T-helper 1 cell (primary cell): Measurements from ENCODE around the gene COL23A1.
A peak's percentile ranks its signal among the peaks of the same experiment; 100 is the strongest.

Experiments
- DNase-seq, 5 donors: peaks; one replicate each; pipeline ENCODE4 v3.0.0-alpha.2; 2012 to 2020

COL23A1 gene

GRCh38 chr5:178292826-178293205 is 297.4 kb downstream of the COL23A1 start:
- no peak for DNase-seq

- DNase-seq = peak in 1 of 5 donors; percentile 2
Observed at GRCh38 chr5:178291969-178292825, 298.0 kb downstream of the COL23A1 start.

- no peak for DNase-seq
Observed at GRCh38 chr5:178291161-178291561, 299.0 kb downstream of the COL23A1 start.

GRCh38 chr5:178290376-178290775 is 299.8 kb downstream of the COL23A1 start:
- no peak for DNase-seq

- no peak for DNase-seq
Observed at GRCh38 chr5:178289438-178289837, 300.8 kb downstream of the COL23A1 start.

- no peak for DNase-seq
Observed at GRCh38 chr5:178288401-178289368, 301.5 kb downstream of the COL23A1 start.

- no peak for DNase-seq
Observed at GRCh38 chr5:178287791-178288105, 302.4 kb downstream of the COL23A1 start.

- no peak for DNase-seq
Observed at GRCh38 chr5:178287091-178287790, 303.0 kb downstream of the COL23A1 start.

GRCh38 chr5:178286226-178287090 is 303.7 kb downstream of the COL23A1 start:
- DNase-seq = no peak

GRCh38 chr5:178285399-178286225 is 304.6 kb downstream of the COL23A1 start:
- no peak for DNase-seq

- DNase-seq = no peak
Observed at GRCh38 chr5:178284996-178285395, 305.2 kb downstream of the COL23A1 start.

- no peak for DNase-seq
Observed at GRCh38 chr5:178284093-178284675, 306.0 kb downstream of the COL23A1 start.

- DNase-seq = no peak
Observed at GRCh38 chr5:178283520-178283919, 306.7 kb downstream of the COL23A1 start.

GRCh38 chr5:178282391-178282790 is 307.8 kb downstream of the COL23A1 start:
- no peak for DNase-seq

GRCh38 chr5:178281331-178281730 is 308.9 kb downstream of the COL23A1 start:
- DNase-seq = no peak

GRCh38 chr5:178280631-178281030 is 309.6 kb downstream of the COL23A1 start:
- DNase-seq = no peak

GRCh38 chr5:178279723-178280438 is 310.3 kb downstream of the COL23A1 start:
- DNase-seq = peak in 3 of 5 donors; percentile 21 to 41 (median 22)

GRCh38 chr5:178279026-178279722 is 311.0 kb downstream of the COL23A1 start:
- no peak for DNase-seq

- no peak for DNase-seq
Observed at GRCh38 chr5:178278358-178279023, 311.7 kb downstream of the COL23A1 start.
